ENCODE measurements around the gene ACOT7. TPM values are rescaled to one million over a fixed set of nuclear protein-coding genes. Genes with fewer than 3 reads are reported as not detected.

Gene ACOT7
- total and polyA plus RNA-seq, 10 donors: 10.6 to 31.5 (median 20.3) TPM

GRCh38 chr1:6234502-6235295 is 158.9 kb downstream of the ACOT7 start:
- H3K4me1 ChIP-seq: peaks cover 8 to 28% (median 21%) of the 10 kb centered on the region in 6 donors
- 60 to 72% (median 64%) methylated on average over 20 of the region's 20 CpGs for WGBS, 5 donors
- H3K36me3 ChIP-seq: peaks cover 0 to 46% (median 34%) of the 10 kb centered on the region in 6 donors
- intact Hi-C loops (cut with DNase I; ENCODE audit: low total_unique reads): loop anchor here (10.0 kb wide), 1 partner anchor 50 kb away; the partner anchor contains the start of gene CHD5
- peak overlapping the region; percentile 67 to 95 (median 80) for H3K4me3 ChIP-seq
- peaks cover 0 to 22% (median 13%) of the 10 kb centered on the region in 7 donors for H3K27me3 ChIP-seq (replicated peaks in 1 of 7)
- peak overlapping the region in 2 of 8 donors; percentile 74 to 83 for H3K27ac ChIP-seq
- DNase-seq: no peak
- TF ChIP-seq CTCF (IDR thresholded peaks at IDR 0.05 in 8 of 11, conservative IDR thresholded peaks at IDR 0.05 in 3 of 11): no peak
- TF ChIP-seq POLR2AphosphoS5 (IDR thresholded peaks at IDR 0.05): no peak
- no peak for TF ChIP-seq POLR2A (IDR thresholded peaks at IDR 0.05)
- H3K9me3 ChIP-seq: no peaks in the 10 kb centered on the region

- peaks cover 0 to 58% (median 46%) of the 10 kb centered on the region in 6 donors for H3K36me3 ChIP-seq
- H3K9me3 ChIP-seq: no peaks in the 10 kb centered on the region
- 39 to 86% (median 74%) methylated on average over 1 of the region's 1 CpG for WGBS, 5 donors
Observed at GRCh38 chr1:6233376-6233775, 160.2 kb downstream of the ACOT7 start.

GRCh38 chr1:6225651-6226050 is 167.9 kb downstream of the ACOT7 start:
- no peak overlapping the region for H3K27ac ChIP-seq
- intact Hi-C loops (cut with DNase I; ENCODE audit: low total_unique reads): no loop called here

More at GRCh38 chr1:6233376-6233775, 160.2 kb downstream of the ACOT7 start:
- no peak for DNase-seq
- peaks cover 0 to 9% (median 0%) of the 10 kb centered on the region in 7 donors for H3K27me3 ChIP-seq (replicated peaks in 1 of 7)
- H3K27ac ChIP-seq: no peak overlapping the region
- intact Hi-C loops (cut with DNase I; ENCODE audit: low total_unique reads): loop anchor here (10.0 kb wide), 1 partner anchor 49 kb away; the partner anchor contains the start of gene CHD5
- TF ChIP-seq POLR2AphosphoS5 (IDR thresholded peaks at IDR 0.05): no peak
- no peak for TF ChIP-seq CTCF (IDR thresholded peaks at IDR 0.05 in 8 of 11, conservative IDR thresholded peaks at IDR 0.05 in 3 of 11)
- no peak for TF ChIP-seq POLR2A (IDR thresholded peaks at IDR 0.05)
- H3K4me3 ChIP-seq: no peak overlapping the region
- peaks cover 8 to 28% (median 21%) of the 10 kb centered on the region in 6 donors for H3K4me1 ChIP-seq

More at GRCh38 chr1:6225651-6226050, 167.9 kb downstream of the ACOT7 start:
- no peaks in the 10 kb centered on the region for H3K9me3 ChIP-seq
- WGBS, 5 donors: 92 to 95% (median 92%) methylated on average over 8 of the region's 8 CpGs
- TF ChIP-seq POLR2AphosphoS5 (IDR thresholded peaks at IDR 0.05): no peak
- TF ChIP-seq CTCF (IDR thresholded peaks at IDR 0.05 in 8 of 11, conservative IDR thresholded peaks at IDR 0.05 in 3 of 11): no peak
- TF ChIP-seq POLR2A (IDR thresholded peaks at IDR 0.05): no peak
- H3K27me3 ChIP-seq (replicated peaks in 1 of 7): no peaks in the 10 kb centered on the region
- no peak for DNase-seq
- H3K4me1 ChIP-seq: peaks cover 0 to 11% (median 1%) of the 10 kb centered on the region in 6 donors
- H3K36me3 ChIP-seq: peaks cover 6 to 100% (median 79%) of the 10 kb centered on the region in 6 donors
- H3K4me3 ChIP-seq: no peak overlapping the region
